Amniotic stem cell (primary cell): ENCODE results near the gene PRKCD.
A peak's percentile ranks its signal among the peaks of the same experiment; 100 is the strongest.

Experiments used
- DNase-seq: peaks from one replicate; lab custom pipeline; 2025; lab: John Stamatoyannopoulos, UW

Gene PRKCD

DNA sequence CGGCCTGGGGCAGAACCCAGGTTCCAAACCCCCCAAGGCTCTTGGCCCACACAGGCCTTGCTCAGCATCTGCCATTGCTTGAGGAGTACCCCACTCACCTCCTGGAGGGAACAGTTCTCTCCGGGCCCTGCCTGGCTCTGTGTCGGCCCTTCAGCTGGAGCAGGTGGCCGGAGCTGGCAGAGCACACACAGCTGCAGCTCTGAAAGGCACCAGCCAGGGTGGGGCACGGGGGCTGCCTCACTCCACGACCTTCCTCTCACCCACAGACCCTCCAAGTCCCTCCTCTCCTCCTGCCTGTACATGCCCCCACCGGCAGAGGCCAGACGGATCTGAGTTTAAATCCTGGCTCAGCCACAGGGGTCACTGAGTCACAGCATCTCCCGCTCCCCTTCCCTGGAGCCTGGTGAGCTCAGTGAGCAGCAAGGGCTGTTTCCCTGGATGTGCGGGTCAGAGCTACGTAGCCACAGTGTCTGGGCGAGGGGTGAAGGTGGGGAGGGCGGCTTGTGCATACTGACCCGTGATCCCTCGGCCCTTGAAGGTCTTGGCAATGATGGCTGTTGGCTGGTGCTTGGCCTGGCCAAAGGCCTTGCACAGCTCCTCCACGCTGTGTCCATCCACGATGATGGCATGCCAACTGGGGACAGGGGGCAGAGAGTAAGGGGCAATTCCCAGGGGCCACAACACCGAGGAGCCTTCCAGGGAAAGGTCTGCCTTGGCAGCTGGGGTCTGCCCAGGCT, 71.8 kb downstream of the PRKCD start:
- no peak for DNase-seq

DNA sequence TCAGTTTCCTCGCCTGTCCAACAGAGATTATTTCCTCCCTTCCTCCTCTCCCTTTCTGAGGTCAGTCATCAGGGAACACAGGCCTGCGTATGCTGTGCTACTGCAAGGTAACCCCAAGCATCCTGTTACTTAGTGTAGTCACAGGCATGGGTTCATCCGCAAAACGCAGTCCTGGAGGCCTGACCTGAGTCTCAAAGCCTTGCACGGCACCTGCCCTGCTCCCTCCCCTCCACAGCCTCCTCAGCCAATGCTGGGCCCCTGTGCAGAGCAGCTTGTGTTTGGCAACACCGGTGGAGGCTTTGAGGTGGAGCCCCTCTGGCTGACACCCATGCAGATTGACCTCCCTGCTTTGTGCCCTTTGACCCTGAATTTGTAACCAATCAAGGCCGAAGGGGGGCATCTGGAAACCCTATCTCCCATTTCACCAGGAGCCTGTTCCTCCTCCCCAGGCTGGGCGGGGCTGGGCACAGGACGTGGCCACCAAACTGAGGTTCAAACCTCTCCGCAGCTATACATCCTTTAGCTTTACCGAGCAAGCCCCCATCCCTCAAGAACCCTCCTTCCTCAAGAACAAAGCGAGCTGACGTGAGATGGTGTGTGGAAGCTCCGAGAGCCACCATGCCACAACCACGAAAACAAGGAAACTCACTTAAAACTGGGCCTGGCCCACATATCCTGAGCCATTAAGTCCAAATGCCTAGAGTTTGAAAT, 73.3 kb downstream of the PRKCD start:
- DNase-seq, result no peak

DNA sequence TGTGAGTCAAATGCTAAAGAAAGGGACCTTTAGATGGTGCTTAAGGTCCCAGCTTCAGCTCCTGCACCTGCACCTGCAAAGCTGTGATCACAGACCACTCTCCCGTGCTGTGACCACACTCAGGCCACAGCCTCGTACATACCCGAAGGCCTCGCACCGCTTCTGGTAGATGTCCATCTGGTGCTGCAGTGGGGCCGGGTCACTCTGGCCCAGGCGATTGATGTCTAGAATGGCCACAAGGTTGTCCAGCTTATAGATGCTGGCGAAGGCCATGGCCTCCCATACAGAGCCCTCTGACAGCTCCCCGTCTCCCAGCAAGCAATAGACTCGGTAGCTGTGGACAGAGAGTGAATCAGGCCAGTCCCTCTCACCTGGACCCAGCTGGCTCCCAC, 73.8 kb downstream of the PRKCD start:
- DNase-seq, result no peak

DNA sequence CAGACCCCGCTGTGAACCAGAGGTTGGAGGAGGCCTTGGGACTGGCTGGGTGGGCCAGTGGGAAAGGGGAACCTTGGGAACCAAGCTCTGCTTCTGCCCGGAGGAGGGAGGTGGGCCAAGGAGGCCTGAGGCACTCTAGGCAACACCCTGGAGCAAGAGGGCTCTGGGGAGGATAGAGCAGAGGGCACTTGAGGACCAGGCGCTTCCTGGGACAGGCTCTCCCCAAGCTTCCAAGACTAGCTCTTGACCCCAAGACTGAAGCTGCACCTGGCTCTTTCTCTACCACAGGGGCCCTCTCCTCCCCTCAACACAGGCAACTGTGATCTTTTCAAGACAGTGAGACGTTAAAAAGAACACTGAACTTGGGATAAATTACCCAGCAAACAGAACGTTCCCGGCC, 74.5 kb downstream of the PRKCD start:
- no peak for DNase-seq

DNA sequence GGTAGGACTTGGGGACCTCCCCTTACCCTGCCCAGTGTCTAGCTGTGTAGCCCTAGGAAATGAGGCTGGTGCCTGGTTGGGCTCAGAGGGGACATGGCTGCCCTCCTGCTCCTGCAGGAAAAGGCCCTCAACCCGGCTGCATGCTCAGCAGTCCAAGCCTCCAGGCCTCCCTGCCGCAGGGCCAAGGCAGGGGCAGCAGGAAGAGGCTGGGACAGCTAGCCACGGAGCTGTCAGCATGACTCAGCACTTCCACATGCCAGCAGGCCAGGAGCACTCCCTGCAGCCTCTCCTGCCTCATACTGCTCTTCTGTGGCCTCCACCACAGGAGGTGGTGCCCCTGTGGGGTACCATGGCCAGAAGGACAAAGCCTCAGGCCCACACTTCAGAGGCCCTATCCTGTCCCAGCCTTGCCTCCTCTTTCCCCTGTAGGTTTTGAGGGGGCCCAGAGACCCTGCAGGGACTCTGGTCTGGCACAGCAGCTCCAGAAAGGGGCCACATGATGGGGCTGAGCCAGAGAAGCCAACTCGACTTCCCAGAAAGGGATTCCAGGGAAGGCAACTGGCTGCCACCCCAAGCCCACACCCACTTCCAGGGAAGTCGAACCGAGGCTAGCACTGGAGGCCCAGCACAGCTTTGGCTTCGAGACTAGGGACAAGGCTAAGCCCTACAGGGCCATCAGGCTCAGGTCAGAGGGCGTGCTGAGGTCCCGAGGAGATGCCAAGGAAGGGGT, 75.3 kb downstream of the PRKCD start:
- DNase-seq, result peak; percentile 39

DNA sequence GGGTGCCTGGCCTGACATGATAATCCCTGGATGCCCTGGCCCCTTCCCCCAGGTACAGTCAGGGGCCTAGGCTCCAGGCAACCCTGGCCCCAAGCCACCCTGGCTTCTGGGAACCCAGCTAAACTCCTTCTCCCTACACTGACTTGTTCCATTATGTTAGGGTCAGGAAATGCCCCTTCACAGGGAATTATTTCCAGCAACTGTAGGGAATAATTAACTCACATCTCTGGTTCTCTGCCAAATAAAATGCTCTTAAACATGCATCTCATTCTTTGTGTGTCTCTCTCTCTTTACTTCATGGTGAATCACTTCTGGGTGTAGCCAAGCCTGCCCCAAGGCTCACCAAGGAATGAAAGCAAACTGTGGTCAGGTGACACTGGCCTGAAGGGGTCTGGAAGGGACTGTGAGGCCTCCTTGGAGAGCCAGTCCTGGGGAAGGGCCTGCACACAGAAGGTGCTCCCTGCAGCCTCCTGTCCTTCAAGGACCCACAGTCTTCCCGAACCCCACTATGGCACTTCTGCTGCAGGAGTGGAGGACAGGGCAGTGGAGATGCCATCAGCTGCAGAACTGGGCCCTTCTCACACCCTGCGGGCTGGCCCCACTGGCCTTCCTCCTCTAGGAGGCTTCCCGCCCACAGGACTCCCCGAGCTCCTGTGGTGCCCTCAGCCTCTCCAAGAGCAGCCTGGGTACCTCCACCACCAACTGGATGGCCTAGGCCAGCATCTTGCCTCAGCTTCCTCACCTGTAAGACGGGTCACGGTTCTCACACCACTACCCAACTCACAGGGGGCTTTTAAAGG, 77.2 kb downstream of the PRKCD start:
- DNase-seq, result peak; percentile 88

DNA sequence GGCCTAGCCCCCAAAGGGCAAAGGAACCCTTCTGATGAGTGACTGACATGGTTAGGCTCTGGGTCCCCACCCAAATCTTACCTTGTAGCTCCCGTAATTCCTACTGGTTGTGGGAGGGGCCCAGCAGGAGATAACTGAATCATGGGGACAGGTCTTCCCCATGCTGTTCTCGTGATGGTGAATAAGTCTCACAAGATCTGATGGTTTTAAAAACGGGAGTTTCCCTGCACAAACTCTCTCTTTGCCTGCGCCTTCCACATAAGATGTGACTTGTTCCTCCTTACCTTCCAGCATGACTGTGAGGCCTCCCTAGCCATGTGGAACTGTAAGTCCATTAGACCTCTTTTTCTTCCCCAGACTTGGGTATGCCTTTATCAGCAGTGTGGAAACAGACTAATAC, 77.9 kb downstream of the PRKCD start:
- no peak for DNase-seq

DNA sequence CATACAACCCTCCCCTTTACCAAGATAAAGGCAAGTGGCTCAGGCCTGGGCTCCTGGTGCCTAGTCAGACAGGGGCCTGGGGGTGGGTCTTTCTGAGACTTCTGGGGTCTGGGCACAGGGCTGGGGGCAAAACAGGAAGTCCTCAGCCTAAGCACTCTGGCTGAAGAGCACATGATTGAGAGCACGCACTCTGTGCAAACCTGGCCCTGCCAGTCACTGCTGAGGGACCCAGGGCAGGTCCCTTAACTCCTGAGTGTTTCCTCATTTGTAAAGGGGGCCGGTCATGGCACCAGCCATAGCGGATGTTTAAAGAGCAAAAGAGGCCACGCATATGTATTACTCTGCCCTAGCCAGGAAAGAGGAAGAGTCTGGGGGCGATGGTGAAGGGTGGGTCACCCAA, 78.8 kb downstream of the PRKCD start:
- no peak for DNase-seq

DNA sequence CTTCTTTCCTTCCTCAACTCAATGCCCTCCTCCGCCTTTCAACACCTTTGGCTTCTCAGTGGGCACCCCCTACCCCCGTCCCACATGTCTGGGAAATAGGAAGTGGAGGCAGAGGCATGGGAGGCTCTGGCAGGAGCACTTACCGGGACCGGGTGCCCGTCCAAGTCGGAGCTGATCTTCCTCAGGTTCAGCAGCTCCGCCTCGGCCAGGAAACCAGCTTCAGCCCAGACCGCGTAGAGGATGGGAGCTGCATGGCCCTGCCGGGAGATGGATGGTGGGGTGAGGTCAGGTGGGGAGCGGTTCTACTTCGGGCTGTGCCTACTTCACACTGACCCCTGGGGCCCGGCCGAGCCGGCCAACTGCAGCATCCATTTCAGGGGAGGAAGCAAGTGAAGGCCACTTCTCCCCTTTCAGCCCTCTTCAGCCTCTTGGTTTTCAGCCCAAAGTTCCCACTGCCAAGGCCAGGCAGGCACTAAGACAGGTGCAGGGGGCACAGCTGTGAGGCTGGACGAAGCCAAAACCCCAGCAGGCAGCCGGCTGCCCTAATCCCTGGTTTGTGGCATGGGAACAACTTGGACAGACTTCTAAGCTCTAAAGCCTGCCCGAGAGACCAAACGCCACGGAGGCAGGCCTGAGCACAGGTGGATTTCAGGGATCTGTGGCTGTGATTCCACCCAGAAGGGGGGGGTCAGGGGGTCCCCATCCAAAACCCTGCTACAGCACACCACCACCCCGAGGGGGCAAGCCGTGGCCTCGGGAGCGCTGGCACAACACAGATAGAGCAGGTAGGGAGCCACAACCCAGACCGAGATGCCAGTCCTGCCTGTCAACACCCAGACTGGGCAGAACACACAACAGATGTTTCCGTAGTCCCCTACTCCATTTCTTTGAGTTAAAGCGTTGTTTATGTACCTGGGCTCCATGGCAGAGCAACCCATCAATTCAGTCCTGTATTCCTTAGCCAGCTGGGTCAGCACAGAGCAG, 80.3 kb downstream of the PRKCD start:
- DNase-seq, result no peak

DNA sequence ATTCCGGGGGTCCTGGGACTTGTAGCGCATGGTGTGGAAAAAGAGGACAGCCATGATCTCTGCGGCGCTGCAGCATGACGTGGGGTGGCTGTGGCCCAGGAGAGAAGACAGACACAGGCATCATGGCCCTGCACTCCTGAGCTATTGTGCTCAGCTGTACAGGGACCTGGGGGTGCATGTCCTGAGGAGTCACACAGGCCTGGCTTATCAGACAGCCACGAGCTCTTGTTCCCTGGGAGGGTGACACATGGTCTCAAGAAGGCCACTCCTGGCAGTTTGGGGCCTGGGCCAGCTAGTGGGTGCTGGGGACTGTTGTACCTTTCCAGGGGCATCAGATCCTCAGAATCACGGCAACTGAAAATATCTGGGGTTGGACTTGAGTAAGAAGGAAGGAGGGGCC, 81.1 kb downstream of the PRKCD start:
- no peak for DNase-seq
